IPS-18c (cell line): Measurements from ENCODE around the gene PARD3.

ENCODE experiments used
- H3K4me3 ChIP-seq: 2 replicates; pipeline ENCODE4 v1.7.0; 2013; ENCODE audit warnings: low read depth, mild to moderate bottlenecking, low read length, moderate library complexity; ENCODE audit not compliant: insufficient read depth
- H3K9me3 ChIP-seq: one replicate; pipeline ENCODE4 v1.6.1; 2013; ENCODE audit warnings: mild to moderate bottlenecking, low read length, moderate library complexity; ENCODE audit not compliant: control insufficient read depth, insufficient read depth

Gene PARD3

GRCh38 chr10:34549001-34549400 lies 266.1 kb downstream of the PARD3 start:
- Histone ChIP-seq H3K9me3 (no peaks in the 10 kb centered on the region), H3K4me3 (no peak overlapping the region)

DNA sequence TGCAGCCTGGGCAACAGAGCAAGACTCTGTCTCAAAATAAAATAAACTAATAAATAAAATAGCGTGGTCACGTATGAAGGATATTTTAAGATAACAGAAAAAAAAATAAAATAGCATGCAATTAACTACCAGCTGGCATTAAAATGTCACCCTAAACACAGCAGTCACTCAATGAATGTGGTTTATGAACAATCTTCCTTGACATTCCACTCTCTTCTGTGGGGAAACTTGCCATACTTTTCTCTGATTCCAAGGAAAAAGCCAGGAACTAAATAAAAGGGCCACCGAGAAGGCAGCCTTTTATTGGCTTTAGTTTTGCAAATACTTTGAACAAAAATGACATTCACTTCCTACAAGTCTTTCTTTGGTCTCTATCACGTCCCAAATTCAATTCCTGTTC lies 266.6 kb downstream of the PARD3 start:
- H3K4me3 ChIP-seq, result no peak overlapping the region

GRCh38 chr10:34547695-34548094 lies 267.4 kb downstream of the PARD3 start:
- no peaks in the 10 kb centered on the region for H3K9me3 ChIP-seq
- no peak overlapping the region for H3K4me3 ChIP-seq

More for the DNA sequence above, 266.6 kb downstream of the PARD3 start:
- H3K9me3 ChIP-seq, result no peaks in the 10 kb centered on the region

GRCh38 chr10:34547291-34547690 lies 267.8 kb downstream of the PARD3 start:
- no peak overlapping the region for H3K4me3 ChIP-seq
- H3K9me3 ChIP-seq, result no peaks in the 10 kb centered on the region

GRCh38 chr10:34544400-34544799 lies 270.7 kb downstream of the PARD3 start:
- Histone ChIP-seq H3K9me3 (no peaks in the 10 kb centered on the region), H3K4me3 (no peak overlapping the region)

DNA sequence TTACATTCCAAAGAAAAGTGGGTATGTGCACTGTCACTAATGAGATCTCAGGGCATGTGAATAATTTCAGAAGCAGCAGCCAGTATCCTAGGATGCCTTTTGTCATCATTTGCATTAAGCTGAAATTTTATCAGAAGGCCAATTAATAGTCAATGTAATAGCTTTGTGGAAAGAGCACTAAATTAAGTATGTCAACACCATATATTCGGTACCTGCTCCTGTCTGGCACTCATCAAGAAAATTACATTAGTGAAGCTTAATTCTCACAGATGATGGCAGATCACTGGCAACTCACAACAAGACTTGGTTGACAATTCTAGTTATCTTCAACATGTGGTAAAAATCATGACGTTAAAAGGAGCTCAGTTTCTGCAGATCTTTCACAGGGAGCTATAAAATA lies 271.4 kb downstream of the PARD3 start:
- Histone ChIP-seq H3K9me3 (no peaks in the 10 kb centered on the region), H3K4me3 (no peak overlapping the region)

- Histone ChIP-seq H3K9me3 (no peaks in the 10 kb centered on the region), H3K4me3 (no peak overlapping the region)
Observed at GRCh38 chr10:34540492-34540891, 274.6 kb downstream of the PARD3 start.

GRCh38 chr10:34539533-34540315 lies 275.4 kb downstream of the PARD3 start:
- no peak overlapping the region for H3K4me3 ChIP-seq
- H3K9me3 ChIP-seq, result no peaks in the 10 kb centered on the region

- H3K4me3 ChIP-seq, result no peak overlapping the region
- no peaks in the 10 kb centered on the region for H3K9me3 ChIP-seq
Observed at GRCh38 chr10:34538281-34538829, 276.7 kb downstream of the PARD3 start.

GRCh38 chr10:34537629-34538231 lies 277.4 kb downstream of the PARD3 start:
- Histone ChIP-seq H3K4me3 (no peak overlapping the region), H3K9me3 (no peaks in the 10 kb centered on the region)

- Histone ChIP-seq H3K9me3 (no peaks in the 10 kb centered on the region), H3K4me3 (no peak overlapping the region)
Observed at GRCh38 chr10:34535872-34536271, 279.2 kb downstream of the PARD3 start.

- Histone ChIP-seq H3K9me3 (no peaks in the 10 kb centered on the region), H3K4me3 (no peak overlapping the region)
Observed at GRCh38 chr10:34530778-34531177, 284.3 kb downstream of the PARD3 start.

DNA sequence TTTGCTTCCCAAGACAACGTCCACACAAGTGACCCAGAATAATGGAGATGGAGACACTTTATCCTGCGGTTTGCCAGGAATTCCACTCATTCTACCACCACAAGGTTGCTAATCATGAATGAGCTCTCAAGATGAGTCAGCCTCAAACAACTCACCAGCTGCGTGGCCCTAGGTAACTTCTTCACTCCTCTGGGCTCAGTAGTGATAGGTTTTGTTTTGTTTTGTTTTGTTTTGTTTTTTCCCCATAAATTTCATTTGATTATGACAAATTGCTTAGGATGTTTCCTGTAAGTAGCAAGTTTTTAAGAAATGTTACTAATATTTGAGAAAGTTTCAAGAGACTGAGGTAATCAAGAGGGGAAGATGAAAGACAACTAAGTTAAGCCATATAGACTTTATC lies 286.8 kb downstream of the PARD3 start:
- no peak overlapping the region for H3K4me3 ChIP-seq
- H3K9me3 ChIP-seq, result no peaks in the 10 kb centered on the region

GRCh38 chr10:34526758-34527730 lies 288.1 kb downstream of the PARD3 start:
- Histone ChIP-seq H3K9me3 (no peaks in the 10 kb centered on the region), H3K4me3 (no peak overlapping the region; the same call in 1 of the 2 replicates)

DNA sequence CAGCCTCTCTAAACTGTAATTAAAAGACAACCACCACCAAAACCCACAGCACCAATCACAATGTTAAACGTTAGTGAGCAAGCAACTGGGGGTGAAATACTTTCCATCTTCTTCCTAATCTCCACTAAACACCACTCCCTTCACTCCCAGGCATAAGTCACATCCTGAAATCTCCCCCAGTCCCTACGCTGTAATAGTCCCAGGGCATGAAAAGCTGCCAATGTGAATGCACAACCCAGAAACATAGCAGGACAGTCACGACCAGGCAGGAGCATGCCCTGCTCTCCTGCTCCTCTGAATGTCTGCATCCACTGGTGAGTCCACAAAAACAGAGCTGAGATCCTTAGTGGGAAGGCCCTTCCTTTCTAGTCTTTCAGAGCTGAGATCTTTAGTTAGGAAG lies 288.9 kb downstream of the PARD3 start:
- no peak overlapping the region for H3K4me3 ChIP-seq

DNA sequence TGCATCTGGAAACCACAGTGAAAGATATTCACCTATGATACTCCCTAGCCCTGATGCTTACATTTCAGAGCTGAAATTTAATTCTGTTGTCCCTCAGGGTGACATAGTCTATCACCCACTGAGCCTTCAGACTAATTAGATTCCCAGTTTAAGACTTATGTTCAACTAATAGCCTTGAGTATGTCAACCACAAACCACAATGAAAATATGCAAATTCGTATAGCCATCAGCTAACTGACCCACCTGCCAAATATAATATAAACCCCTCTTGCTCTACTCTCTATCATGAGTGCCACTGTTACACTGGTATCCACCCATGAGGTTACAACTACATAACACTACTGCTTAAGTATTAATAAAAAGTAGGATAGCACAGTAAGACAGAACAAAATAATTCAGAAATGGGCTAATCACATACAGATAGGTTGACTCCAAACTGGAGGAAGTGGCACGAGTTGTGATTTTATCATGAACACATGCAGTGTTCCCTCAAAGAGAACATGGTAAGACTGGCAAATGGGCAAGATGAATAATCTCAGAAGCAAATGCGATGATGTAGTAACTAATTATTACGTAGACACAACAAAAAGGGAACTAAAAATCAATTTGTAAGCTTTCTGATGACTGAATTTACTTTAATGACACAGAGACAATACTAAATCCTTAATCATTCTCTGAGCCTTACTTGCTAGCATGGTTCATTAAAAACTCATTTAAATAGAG lies 290.6 kb downstream of the PARD3 start:
- no peaks in the 10 kb centered on the region for H3K9me3 ChIP-seq

More for the DNA sequence above, 288.9 kb downstream of the PARD3 start:
- no peaks in the 10 kb centered on the region for H3K9me3 ChIP-seq

More for the DNA sequence above, 290.6 kb downstream of the PARD3 start:
- no peak overlapping the region for H3K4me3 ChIP-seq
